Activated CD4-positive, alpha-beta T cell treated with anti-CD3 and anti-CD28 coated beads for 1 hour (primary cell): Measurements from ENCODE around the gene COL6A1.
A peak's percentile ranks its signal among the peaks of the same experiment; 100 is the strongest.

Experiments used
- DNase-seq: peaks from one replicate; pipeline ENCODE4 v3.0.0-alpha.2; 2020

COL6A1 gene

GRCh38 chr21:46006547-46007491, 25.2 kb downstream of the COL6A1 start:
- DNase-seq = no peak

GRCh38 chr21:46007492-46007868, 25.9 kb downstream of the COL6A1 start:
- DNase-seq = no peak

- DNase-seq = peak; percentile 2
Observed at GRCh38 chr21:46008893-46009621, 27.5 kb downstream of the COL6A1 start.

GRCh38 chr21:46009951-46010705, 28.6 kb downstream of the COL6A1 start:
- peak; percentile 3 for DNase-seq

GRCh38 chr21:46011267-46011967, 29.8 kb downstream of the COL6A1 start:
- DNase-seq = no peak

GRCh38 chr21:46012154-46012553, 30.6 kb downstream of the COL6A1 start:
- no peak for DNase-seq

- no peak for DNase-seq
Observed at GRCh38 chr21:46014828-46015227, 33.3 kb downstream of the COL6A1 start.

GRCh38 chr21:46017148-46017547, 35.6 kb downstream of the COL6A1 start:
- no peak for DNase-seq

GRCh38 chr21:46017695-46018094, 36.1 kb downstream of the COL6A1 start:
- DNase-seq = no peak

GRCh38 chr21:46018615-46019014, 37.0 kb downstream of the COL6A1 start:
- DNase-seq = no peak

GRCh38 chr21:46020581-46020980, 39.0 kb downstream of the COL6A1 start:
- DNase-seq = no peak

- DNase-seq = no peak
Observed at GRCh38 chr21:46021398-46021797, 39.8 kb downstream of the COL6A1 start.

- DNase-seq = no peak
Observed at GRCh38 chr21:46021978-46022544, 40.5 kb downstream of the COL6A1 start.

- DNase-seq = no peak
Observed at GRCh38 chr21:46022551-46023525, 41.3 kb downstream of the COL6A1 start.

GRCh38 chr21:46023555-46023954, 42.0 kb downstream of the COL6A1 start:
- DNase-seq = no peak

GRCh38 chr21:46024141-46024540, 42.6 kb downstream of the COL6A1 start:
- DNase-seq = no peak

GRCh38 chr21:46025113-46025770, 43.7 kb downstream of the COL6A1 start:
- no peak for DNase-seq

GRCh38 chr21:46027851-46028493, 46.4 kb downstream of the COL6A1 start:
- DNase-seq = no peak

- DNase-seq = no peak
Observed at GRCh38 chr21:46028573-46029091, 47.1 kb downstream of the COL6A1 start.
